Liver (tissue), 9 donors: ENCODE results near the gene TXNL1. TPM values are rescaled to one million over a fixed set of nuclear protein-coding genes. Genes with fewer than 3 reads are reported as not detected.

Source experiments
- DNase-seq: peaks from one replicate; pipeline ENCODE4 v3.0.0-alpha.2; 2017; ENCODE audit warnings: low spot score
- H3K27ac ChIP-seq, 2 donors: one replicate each; pipeline ENCODE4 v1.7.0; 2013; ENCODE audit warnings: inconsistent platforms in 2 of 2, low read length in 2 of 2, control low read depth in 1 of 2, low read depth in 1 of 2, mild to moderate bottlenecking in 1 of 2
- H3K27me3 ChIP-seq, 4 donors: one replicate each; pipeline versions ENCODE4 v1.6.1 to v1.7.0; 2013; ENCODE audit warnings: low read length in 3 of 4, inconsistent platforms in 1 of 4, mild to moderate bottlenecking in 1 of 4, moderate library complexity in 1 of 4; ENCODE audit not compliant: control insufficient read depth in 4 of 4, insufficient read depth in 4 of 4
- H3K36me3 ChIP-seq, 4 donors: one replicate each; pipeline versions ENCODE4 v1.6.1 to v1.7.0; 2013; ENCODE audit warnings: low read length in 3 of 4, mild to moderate bottlenecking in 3 of 4, low read depth in 1 of 4, moderate library complexity in 1 of 4; ENCODE audit not compliant: control insufficient read depth in 4 of 4, insufficient read depth in 3 of 4
- H3K4me1 ChIP-seq, 4 donors: one replicate each; pipeline versions ENCODE4 v1.6.1 to v1.7.0; 2013; ENCODE audit warnings: low read length in 3 of 4, mild to moderate bottlenecking in 3 of 4, moderate library complexity in 1 of 4; ENCODE audit not compliant: control insufficient read depth in 4 of 4, insufficient read depth in 4 of 4
- H3K4me3 ChIP-seq, 3 donors: one replicate each; pipeline versions ENCODE4 v1.6.1 to v1.7.0; 2013; ENCODE audit warnings: low read length in 3 of 3, control low read depth in 1 of 3, low read depth in 1 of 3, mild to moderate bottlenecking in 1 of 3
- H3K9ac ChIP-seq, 2 donors: one replicate each; pipeline ENCODE4 v1.7.0; 2013; ENCODE audit warnings: low read length in 2 of 2, mild to moderate bottlenecking in 2 of 2, moderate library complexity in 2 of 2, control low read depth in 1 of 2, low read depth in 1 of 2
- H3K9me3 ChIP-seq, 4 donors: one replicate each; pipeline versions ENCODE4 v1.6.1 to v1.7.0; 2013; ENCODE audit warnings: low read length in 3 of 4; ENCODE audit not compliant: control insufficient read depth in 4 of 4
- CTCF ChIP-seq: fragments of 150-350 bp; IDR thresholded peaks from 2 replicates; pipeline ENCODE4 v1.5.1; 2017; ENCODE audit warnings: improper control_type of control experiment, low read depth, low read length; ENCODE audit not compliant: missing input control
- EGR1 ChIP-seq, 2 donors: IDR thresholded peaks; 2 replicates each; pipeline ENCODE4 v1.6.1; 2016 to 2018; ENCODE audit warnings: antibody characterized with exemption in 2 of 2, low read depth in 2 of 2
- FOXA1 ChIP-seq: IDR thresholded peaks from 2 replicates; pipeline ENCODE4 v1.6.1; 2016; ENCODE audit warnings: antibody characterized with exemption
- FOXA2 ChIP-seq: IDR thresholded peaks from 2 replicates; pipeline ENCODE4 v1.6.1; 2016; ENCODE audit warnings: antibody characterized with exemption
- GABPA ChIP-seq, 2 donors: IDR thresholded peaks in 1 of 2; conservative IDR thresholded peaks in 1 of 2; 2 replicates each; pipeline ENCODE4 v1.6.1; 2016; ENCODE audit warnings: antibody characterized with exemption in 2 of 2, mild to moderate bottlenecking in 1 of 2, moderate library complexity in 1 of 2
- HNF4G ChIP-seq: IDR thresholded peaks from 2 replicates; pipeline ENCODE4 v1.6.1; 2016; ENCODE audit warnings: antibody characterized with exemption
- JUND ChIP-seq, 2 donors: IDR thresholded peaks; 2 replicates each; pipeline ENCODE4 v1.6.1; 2016; ENCODE audit warnings: antibody characterized with exemption in 2 of 2
- RAD21 ChIP-seq, 2 donors: IDR thresholded peaks; 2 replicates each; pipeline ENCODE4 v1.6.1; 2016; ENCODE audit warnings: antibody characterized with exemption in 2 of 2, mild to moderate bottlenecking in 2 of 2
- SP1 ChIP-seq: IDR thresholded peaks from 2 replicates; pipeline ENCODE4 v1.6.1; 2018; ENCODE audit warnings: antibody characterized with exemption, mild to moderate bottlenecking
- TAF1 ChIP-seq: conservative IDR thresholded peaks from 2 replicates; pipeline ENCODE4 v1.6.1; 2016; ENCODE audit warnings: antibody characterized with exemption, mild to moderate bottlenecking
- WGBS: extraction: QIAGEN DNeasy Blood & Tissue Kit; methylation state at CpG from one replicate; pipeline ENCODE4 v1.1.7; 2013; 5-methylcytosine and 5-hydroxymethylcytosine counted together
- polyA plus RNA-seq, 2 donors: library from polyadenylated mRNA; stranded (reverse) in 1 of 2; unstranded in 1 of 2; fragments of 200-250 nt in 1 of 2; fragments of >200 nt in 1 of 2; fragmentation: Nextera tagmentation in 1 of 2; extraction: Ambion mirVana in 1 of 2; gene quantifications; one replicate each; pipeline versions ENCODE4 v1.2.1 to v1.2.3, GENCODE V29; 2013 to 2015
- total RNA-seq, 2 donors: library from RNA; depleted of rRNA; stranded (reverse); fragments of >200 nt; gene quantifications; one replicate each; pipeline ENCODE4 v1.2.3, GENCODE V29; 2014
- TF ChIP-seq, protein P1 (sequence below): IDR thresholded peaks from 2 replicates; pipeline ENCODE4 v1.6.1; 2016; ENCODE audit warnings: antibody characterized with exemption
- TF ChIP-seq, protein P2 (sequence below): IDR thresholded peaks from 2 replicates; pipeline ENCODE4 v1.6.1; 2016; ENCODE audit warnings: antibody characterized with exemption, mild to moderate bottlenecking
- TF ChIP-seq, protein P3 (sequence below): IDR thresholded peaks from 2 replicates; pipeline ENCODE4 v1.6.1; 2016; ENCODE audit warnings: antibody characterized with exemption
- TF ChIP-seq, protein P4 (sequence below): IDR thresholded peaks from 2 replicates; pipeline ENCODE4 v1.6.1; 2016; ENCODE audit warnings: antibody characterized with exemption
- donor health status: healthy.
- donor health status: healthy.
- donor health status: healthy.
- donor health status: healthy.
- donor health status: healthy.

TXNL1 gene
- total and polyA plus RNA-seq, 4 donors: 23.1 to 65.7 (median 33.9) TPM

DNA sequence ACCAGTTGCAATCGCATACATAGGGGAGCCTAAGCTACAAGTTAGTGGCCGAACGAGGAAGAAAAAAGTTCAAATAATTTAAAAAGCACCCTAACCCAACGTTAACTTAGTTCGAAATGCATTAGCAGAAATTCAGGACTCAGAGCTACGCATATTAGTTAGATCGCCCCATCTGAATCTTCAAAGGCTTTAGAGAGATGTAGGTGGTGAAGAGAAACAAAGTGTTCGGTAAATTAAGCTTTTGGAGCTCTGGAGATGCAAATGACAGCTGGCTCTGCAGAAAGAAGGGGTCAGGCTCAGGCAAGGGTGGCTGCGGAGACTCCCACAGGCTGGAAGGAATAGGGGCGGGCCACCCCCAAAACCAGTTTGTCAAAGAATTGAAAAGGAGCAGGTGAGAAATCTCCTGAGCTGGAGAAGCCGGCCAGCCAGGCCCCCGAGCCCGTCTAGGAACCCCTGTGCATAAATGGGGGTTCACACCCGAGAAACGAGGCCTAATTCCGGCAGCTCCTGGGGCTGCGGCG is 621 bp downstream of the TXNL1 start:
- Histone ChIP-seq H3K4me3 (peak overlapping the region; percentile 78 to 97 (median 93)), H3K4me1 (peaks cover 4 to 26% (median 16%) of the 10 kb centered on the region in 4 donors), H3K9me3 (no peaks in the 10 kb centered on the region), H3K27ac (peak overlapping the region; percentile 86), H3K9ac (peak overlapping the region; percentile 99), H3K36me3 (peaks cover 0 to 4% (median 0%) of the 10 kb centered on the region in 4 donors), H3K27me3 (no peaks in the 10 kb centered on the region)
- TF ChIP-seq EGR1 (IDR thresholded peaks at IDR 0.05; ENCODE audit: low read depth in 2 of 2) (no peak), FOXA1 (no peak), JUND (IDR thresholded peaks at IDR 0.05) (no peak), RAD21 (IDR thresholded peaks at IDR 0.05) (no peak), TAF1 (no peak), SP1 (no peak), GABPA (IDR thresholded peaks at IDR 0.05 in 1 of 2, conservative IDR thresholded peaks at IDR 0.05 in 1 of 2) (no peak), HNF4G (no peak), FOXA2 (no peak), CTCF (no peak)
- TF ChIP-seq, protein P1, sequence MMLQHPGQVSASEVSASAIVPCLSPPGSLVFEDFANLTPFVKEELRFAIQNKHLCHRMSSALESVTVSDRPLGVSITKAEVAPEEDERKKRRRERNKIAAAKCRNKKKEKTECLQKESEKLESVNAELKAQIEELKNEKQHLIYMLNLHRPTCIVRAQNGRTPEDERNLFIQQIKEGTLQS: no peak
- TF ChIP-seq, protein P2, sequence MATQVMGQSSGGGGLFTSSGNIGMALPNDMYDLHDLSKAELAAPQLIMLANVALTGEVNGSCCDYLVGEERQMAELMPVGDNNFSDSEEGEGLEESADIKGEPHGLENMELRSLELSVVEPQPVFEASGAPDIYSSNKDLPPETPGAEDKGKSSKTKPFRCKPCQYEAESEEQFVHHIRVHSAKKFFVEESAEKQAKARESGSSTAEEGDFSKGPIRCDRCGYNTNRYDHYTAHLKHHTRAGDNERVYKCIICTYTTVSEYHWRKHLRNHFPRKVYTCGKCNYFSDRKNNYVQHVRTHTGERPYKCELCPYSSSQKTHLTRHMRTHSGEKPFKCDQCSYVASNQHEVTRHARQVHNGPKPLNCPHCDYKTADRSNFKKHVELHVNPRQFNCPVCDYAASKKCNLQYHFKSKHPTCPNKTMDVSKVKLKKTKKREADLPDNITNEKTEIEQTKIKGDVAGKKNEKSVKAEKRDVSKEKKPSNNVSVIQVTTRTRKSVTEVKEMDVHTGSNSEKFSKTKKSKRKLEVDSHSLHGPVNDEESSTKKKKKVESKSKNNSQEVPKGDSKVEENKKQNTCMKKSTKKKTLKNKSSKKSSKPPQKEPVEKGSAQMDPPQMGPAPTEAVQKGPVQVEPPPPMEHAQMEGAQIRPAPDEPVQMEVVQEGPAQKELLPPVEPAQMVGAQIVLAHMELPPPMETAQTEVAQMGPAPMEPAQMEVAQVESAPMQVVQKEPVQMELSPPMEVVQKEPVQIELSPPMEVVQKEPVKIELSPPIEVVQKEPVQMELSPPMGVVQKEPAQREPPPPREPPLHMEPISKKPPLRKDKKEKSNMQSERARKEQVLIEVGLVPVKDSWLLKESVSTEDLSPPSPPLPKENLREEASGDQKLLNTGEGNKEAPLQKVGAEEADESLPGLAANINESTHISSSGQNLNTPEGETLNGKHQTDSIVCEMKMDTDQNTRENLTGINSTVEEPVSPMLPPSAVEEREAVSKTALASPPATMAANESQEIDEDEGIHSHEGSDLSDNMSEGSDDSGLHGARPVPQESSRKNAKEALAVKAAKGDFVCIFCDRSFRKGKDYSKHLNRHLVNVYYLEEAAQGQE: no peak
- TF ChIP-seq, protein P3, sequence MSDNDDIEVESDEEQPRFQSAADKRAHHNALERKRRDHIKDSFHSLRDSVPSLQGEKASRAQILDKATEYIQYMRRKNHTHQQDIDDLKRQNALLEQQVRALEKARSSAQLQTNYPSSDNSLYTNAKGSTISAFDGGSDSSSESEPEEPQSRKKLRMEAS: no peak
- WGBS: under 1% methylated on average over 18 of the region's 18 CpGs
- no peak for DNase-seq

DNA sequence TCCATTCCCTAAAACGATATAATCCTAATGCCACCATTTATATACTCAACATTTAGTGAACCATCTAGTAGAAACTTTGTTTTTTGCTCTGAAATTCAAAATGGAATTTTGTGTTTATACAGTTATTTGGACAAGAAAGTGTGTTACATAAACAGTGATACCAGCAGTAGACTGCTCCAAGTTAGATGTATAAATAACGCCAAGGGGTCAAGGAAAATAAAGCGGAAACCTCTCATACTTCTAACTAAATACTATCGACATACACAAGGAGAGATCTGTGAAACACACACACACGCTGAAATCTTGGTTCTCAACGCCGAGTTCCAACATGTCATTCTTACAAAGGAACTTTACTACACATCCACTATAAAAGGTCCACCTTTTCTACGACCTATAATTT is 1.2 kb downstream of the TXNL1 start:
- no peak for TF ChIP-seq JUND (IDR thresholded peaks at IDR 0.05)
- no peak for TF ChIP-seq SP1
- TF ChIP-seq, protein P4, sequence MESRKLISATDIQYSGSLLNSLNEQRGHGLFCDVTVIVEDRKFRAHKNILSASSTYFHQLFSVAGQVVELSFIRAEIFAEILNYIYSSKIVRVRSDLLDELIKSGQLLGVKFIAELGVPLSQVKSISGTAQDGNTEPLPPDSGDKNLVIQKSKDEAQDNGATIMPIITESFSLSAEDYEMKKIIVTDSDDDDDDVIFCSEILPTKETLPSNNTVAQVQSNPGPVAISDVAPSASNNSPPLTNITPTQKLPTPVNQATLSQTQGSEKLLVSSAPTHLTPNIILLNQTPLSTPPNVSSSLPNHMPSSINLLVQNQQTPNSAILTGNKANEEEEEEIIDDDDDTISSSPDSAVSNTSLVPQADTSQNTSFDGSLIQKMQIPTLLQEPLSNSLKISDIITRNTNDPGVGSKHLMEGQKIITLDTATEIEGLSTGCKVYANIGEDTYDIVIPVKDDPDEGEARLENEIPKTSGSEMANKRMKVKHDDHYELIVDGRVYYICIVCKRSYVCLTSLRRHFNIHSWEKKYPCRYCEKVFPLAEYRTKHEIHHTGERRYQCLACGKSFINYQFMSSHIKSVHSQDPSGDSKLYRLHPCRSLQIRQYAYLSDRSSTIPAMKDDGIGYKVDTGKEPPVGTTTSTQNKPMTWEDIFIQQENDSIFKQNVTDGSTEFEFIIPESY: no peak
- no peaks in the 10 kb centered on the region for H3K27me3 ChIP-seq
- peak overlapping the region; percentile 99 for H3K9ac ChIP-seq
- H3K9me3 ChIP-seq: no peaks in the 10 kb centered on the region
- H3K4me1 ChIP-seq: peaks cover 4 to 32% (median 22%) of the 10 kb centered on the region in 4 donors
- H3K4me3 ChIP-seq: peak overlapping the region; percentile 78 to 97 (median 93)
- no peak for DNase-seq
- WGBS: 4% methylated on average over 8 of the region's 8 CpGs
- H3K27ac ChIP-seq: peak overlapping the region; percentile 86
- peaks cover 0 to 4% (median 0%) of the 10 kb centered on the region in 4 donors for H3K36me3 ChIP-seq
